Activated CD4-positive, alpha-beta T cell treated with anti-CD3 and anti-CD28 coated beads, Interleukin-2, amount 50 U/mL, for 48 hours (primary cell): ENCODE results near the gene EIF3C.
"Not testable (repeated sequence)": the region's sequence is repeated elsewhere in the genome, so short reads cannot be mapped to it uniquely, and the experiment has no call there.

Experiments
- DNase-seq, 2 experiments: peaks; one replicate each; pipeline ENCODE4 v3.0.0-alpha.2; 2020

EIF3C gene

GRCh38 chr16:28749997-28750465 lies 38.8 kb downstream of the EIF3C start:
- DNase-seq = peak; percentile 32 to 46

GRCh38 chr16:28750469-28751067 lies 39.3 kb downstream of the EIF3C start:
- not testable (repeated sequence) for DNase-seq

- not testable (repeated sequence) for DNase-seq
Observed at GRCh38 chr16:28751487-28751886, 40.2 kb downstream of the EIF3C start, which contains the start of gene NPIPB9. Gene NPIPB9, plus strand, starts transcription at chr16:28751787.

GRCh38 chr16:28781697-28782096 lies 70.4 kb downstream of the EIF3C start:
- DNase-seq = not testable (repeated sequence)

- not testable (repeated sequence) for DNase-seq
Observed at GRCh38 chr16:28782357-28782756, 71.1 kb downstream of the EIF3C start.
